HG02623 (cell line): Measurements from ENCODE around the gene RNF220.
"Not testable (repeated sequence)": the region's sequence is repeated elsewhere in the genome, so short reads cannot be mapped to it uniquely, and the experiment has no call there.

ENCODE experiments used
- ATAC-seq: cut with Tn5 transposase; IDR thresholded peaks from one replicate; pipeline ENCODE4 v1.9.1; 2021; ENCODE audit warnings: moderate library complexity; ENCODE audit not compliant: unreplicated experiment

The RNF220 gene

DNA sequence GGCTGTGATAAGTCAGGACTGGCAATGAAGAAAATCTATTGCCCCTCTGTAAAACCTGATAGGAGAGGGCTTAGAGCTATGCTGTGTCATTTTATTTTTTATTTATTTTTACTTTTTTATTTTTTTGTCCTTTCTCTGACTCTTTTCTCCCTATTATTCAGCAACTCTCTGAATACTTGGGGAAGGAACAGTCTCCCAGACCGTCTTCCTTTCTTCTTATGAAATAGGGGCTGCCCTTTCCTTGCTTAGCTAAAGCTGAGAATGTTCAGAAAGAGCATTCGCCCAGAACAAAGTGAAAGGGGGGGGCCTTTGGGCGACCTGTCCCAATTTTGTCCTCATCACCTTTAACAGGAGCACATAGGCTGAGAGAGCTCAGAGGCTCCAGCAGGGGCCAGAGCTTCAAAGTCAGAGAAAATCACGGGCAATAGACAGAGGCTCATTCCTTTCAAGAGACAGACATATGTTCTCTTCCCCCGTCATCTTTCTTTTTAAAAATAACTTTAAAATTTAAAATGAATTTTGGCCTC lies 80.9 kb downstream of the RNF220 start:
- no peak for ATAC-seq

GRCh38 chr1:44489481-44489880 lies 84.4 kb downstream of the RNF220 start:
- ATAC-seq: no peak

DNA sequence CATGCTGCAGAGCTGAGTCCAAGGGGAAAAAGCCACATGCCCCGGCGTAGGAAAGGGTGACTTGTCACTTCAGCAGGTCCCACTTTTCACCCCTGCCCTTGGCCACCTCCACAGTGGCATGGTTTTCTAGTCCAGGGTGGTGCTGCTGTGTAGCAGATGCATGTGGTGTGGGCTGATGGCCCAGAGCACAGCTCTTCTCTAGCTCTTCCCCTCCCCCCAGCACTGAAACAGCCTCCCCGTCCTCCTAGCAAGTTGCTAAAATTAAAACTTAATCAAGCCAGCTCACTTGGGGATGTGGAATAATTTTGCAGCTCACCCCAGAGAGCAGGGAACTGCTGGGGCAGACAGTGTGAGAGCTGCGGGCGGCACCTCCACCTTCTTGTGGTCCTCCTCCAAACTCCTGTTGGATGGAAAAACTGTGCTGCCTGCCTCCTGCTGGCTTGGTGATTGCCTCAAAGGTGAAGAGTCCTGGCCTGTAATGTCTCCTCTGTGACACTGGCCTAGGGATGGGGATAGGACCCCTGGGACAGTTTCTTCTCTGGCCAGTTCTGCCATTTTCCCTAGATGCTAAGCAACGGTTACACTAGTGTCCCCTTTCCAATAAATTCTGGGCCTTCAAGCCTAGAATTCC lies 91.6 kb downstream of the RNF220 start:
- no peak for ATAC-seq

- ATAC-seq: no peak
Observed at GRCh38 chr1:44497422-44498170, 92.5 kb downstream of the RNF220 start.

- ATAC-seq: no peak
Observed at GRCh38 chr1:44499306-44499705, 94.3 kb downstream of the RNF220 start.

GRCh38 chr1:44500181-44501046 lies 95.4 kb downstream of the RNF220 start:
- no peak for ATAC-seq

DNA sequence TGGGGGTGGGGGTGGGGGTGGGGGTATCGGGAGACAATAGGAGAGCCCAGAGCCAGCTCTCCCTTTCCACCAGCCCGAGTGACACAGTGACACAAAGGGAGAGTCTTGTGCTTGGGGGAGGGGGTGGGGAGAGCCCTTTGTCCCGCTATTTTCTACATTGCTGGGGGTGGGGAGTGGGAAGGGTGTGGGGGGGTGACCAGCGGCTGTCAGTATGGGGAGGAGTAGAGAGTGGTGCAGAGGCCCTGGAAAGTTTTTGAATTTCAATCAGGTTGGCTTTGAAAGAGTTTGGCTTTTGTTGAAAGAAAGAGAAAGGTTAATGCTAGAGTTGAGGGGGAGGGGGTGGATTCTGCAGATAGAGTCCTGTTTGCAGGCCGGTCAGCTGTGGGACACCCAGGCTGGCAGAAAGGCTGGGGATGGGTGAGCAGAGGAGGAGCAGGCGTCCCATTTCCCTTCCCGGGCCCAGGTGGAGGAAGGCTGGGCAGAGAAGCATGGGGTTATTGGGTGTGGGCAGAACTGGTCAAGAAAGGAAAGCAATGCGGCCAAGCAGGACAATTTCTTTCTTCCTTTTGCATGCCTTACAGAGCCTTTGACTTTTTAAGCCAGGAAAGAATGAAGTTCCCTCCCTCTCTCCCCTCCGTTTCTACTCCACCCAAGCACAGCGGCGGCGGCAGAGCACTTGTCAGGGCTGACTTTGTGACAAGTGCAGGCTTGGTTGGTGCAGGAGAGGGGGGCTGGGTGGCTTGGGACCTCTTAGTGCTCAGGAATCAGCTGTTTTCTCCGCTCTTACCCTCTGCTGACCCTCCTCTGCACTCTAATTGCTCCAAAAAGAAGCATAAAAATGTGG lies 96.2 kb downstream of the RNF220 start:
- ATAC-seq: no peak

- not testable (repeated sequence) for ATAC-seq
Observed at GRCh38 chr1:44502823-44503222, 97.8 kb downstream of the RNF220 start.

- ATAC-seq: no peak
Observed at GRCh38 chr1:44503625-44504024, 98.6 kb downstream of the RNF220 start.

- no peak for ATAC-seq
Observed at GRCh38 chr1:44505210-44505993, 100.3 kb downstream of the RNF220 start.

GRCh38 chr1:44507490-44508396 lies 102.7 kb downstream of the RNF220 start:
- no peak for ATAC-seq

- ATAC-seq: no peak
Observed at GRCh38 chr1:44508397-44508745, 103.3 kb downstream of the RNF220 start.

GRCh38 chr1:44511363-44511762 lies 106.3 kb downstream of the RNF220 start:
- ATAC-seq: no peak

DNA sequence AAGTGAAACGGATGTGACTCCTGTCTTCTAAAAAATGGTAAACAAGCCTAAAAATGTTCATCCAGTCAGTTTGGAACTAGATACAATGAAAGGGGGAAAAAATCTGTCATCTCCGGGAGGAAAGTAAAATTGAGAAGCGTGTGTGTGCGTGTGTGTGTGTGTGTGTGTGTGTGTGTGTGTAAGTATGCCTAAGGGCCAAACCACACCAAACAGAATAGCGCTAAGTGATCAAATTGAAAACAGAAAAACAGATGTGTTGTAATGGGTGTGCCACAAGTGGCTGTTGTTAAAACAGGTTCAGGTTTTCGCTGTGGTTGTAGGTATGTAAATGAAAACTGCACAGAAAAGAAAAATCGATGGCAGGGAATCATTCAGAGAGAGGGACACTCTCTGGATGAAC lies 106.7 kb downstream of the RNF220 start:
- no peak for ATAC-seq

DNA sequence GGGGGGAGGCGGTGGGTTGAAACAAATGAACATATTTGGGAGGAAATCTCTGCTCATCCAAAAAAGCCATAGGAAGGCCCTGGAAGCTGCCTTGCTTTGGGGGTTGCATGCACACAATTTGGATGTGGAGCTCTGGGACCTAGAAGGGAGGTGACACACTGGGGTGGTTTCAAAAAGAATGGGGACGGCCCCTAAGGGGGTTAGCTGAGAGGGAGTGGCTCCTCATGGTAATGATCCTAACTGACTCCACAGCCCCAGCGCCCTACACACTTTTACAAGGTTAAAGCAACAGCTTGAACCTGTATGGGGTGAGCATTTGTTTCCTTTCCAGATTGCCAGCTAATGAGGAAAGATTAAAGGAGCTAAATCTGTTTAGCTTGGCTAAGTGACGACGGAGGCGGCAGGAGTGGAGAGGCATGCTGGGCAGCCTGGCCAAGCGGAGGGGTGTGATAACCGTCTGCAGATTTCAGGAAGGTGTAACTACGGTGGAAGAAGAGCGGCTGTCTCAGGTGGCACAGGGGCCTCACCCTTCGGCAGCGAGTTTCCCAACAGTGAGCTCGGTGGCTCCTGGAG lies 107.3 kb downstream of the RNF220 start:
- ATAC-seq: no peak

DNA sequence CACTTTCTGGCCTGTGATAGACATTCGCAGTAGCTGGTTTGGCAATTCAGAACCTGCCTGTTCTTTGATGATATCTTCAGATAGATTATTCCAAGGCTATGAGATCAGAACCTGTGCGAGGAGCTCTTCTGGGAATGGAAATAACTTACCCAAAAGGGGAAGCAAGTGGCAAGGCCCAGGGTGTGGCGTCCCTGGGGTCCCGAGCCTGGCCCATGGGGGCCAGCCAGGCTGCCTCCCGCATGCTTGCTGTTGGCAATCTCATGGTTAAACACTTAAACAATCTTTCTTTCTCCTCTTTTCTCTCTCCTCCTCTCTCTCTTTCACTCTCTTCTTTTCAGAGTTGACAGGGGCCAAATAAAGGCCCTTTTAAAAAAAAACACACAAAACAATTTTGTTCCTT lies 108.1 kb downstream of the RNF220 start:
- ATAC-seq: no peak

DNA sequence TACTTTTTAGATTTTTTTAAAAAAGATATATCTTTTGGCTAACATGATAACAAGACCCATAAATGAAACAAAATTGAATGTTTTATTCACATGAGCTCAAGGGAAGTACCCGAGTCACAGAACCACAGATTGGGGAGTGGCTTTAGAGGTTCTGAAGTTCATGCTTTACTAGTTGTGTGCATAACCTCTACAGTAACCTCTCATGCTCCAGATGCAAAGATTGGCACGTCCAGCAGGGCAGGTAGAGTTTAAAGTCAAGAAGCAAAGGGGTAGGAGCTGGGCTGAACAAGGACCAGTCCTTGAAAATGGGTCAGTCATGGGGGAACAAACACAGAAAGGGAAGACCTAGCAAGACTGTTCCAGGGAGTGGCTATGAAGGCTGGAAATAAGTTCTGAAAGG lies 109.6 kb downstream of the RNF220 start:
- no peak for ATAC-seq

DNA sequence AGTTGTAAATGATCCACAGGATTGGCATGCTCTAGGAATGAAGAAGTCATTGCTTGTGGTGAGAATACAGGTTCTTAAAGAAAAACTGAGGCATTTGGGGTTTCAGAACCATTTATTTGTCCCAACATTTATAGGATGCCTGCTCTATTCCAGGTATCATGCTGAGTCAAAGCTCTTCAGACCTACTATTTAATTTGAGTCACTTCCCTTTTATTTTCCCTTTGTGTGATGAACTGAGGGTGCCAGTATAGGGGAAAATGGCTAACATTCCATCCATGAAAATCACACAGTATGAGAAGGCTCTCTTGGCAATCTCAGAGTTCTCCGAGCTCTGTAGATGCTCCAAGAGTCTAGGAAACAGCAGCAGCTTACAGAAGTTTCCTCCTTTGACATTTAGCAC lies 110.4 kb downstream of the RNF220 start:
- no peak for ATAC-seq
